HG03571 (cell line): ENCODE measurements around the gene CLEC16A.
"Not testable (repeated sequence)": the region's sequence is repeated elsewhere in the genome, so short reads cannot be mapped to it uniquely, and the experiment has no call there.

ENCODE experiments used
- ATAC-seq: cut with Tn5 transposase; IDR thresholded peaks from one replicate; pipeline ENCODE4 v1.9.1; 2021; ENCODE audit not compliant: unreplicated experiment

Gene CLEC16A

GRCh38 chr16:11208916-11209665, 264.7 kb downstream of the CLEC16A start:
- no peak for ATAC-seq

GRCh38 chr16:11210260-11210659, 265.9 kb downstream of the CLEC16A start:
- ATAC-seq, result no peak

GRCh38 chr16:11211061-11211976, 267.0 kb downstream of the CLEC16A start:
- ATAC-seq, result no peak

- ATAC-seq, result no peak
Measured at GRCh38 chr16:11211977-11212797, 267.8 kb downstream of the CLEC16A start.

- ATAC-seq, result no peak
Measured at GRCh38 chr16:11212798-11213196, 268.4 kb downstream of the CLEC16A start.

- no peak for ATAC-seq
Measured at GRCh38 chr16:11213373-11213772, 269.0 kb downstream of the CLEC16A start.

- ATAC-seq, result no peak
Measured at GRCh38 chr16:11213799-11214198, 269.4 kb downstream of the CLEC16A start.

- ATAC-seq, result no peak
Measured at GRCh38 chr16:11215935-11216556, 271.7 kb downstream of the CLEC16A start.

- ATAC-seq, result no peak
Measured at GRCh38 chr16:11217651-11218603, 273.6 kb downstream of the CLEC16A start.

GRCh38 chr16:11218604-11218962, 274.2 kb downstream of the CLEC16A start:
- no peak for ATAC-seq

- no peak for ATAC-seq
Measured at GRCh38 chr16:11219178-11219577, 274.8 kb downstream of the CLEC16A start.

GRCh38 chr16:11220507-11220906, 276.1 kb downstream of the CLEC16A start:
- ATAC-seq, result not testable (repeated sequence)

GRCh38 chr16:11224096-11224893, 279.9 kb downstream of the CLEC16A start:
- ATAC-seq, result peak; percentile 50

GRCh38 chr16:11224894-11225676, 280.7 kb downstream of the CLEC16A start:
- peak; percentile 81 for ATAC-seq

- no peak for ATAC-seq
Measured at GRCh38 chr16:11225677-11226549, 281.5 kb downstream of the CLEC16A start.

- no peak for ATAC-seq
Measured at GRCh38 chr16:11229432-11229831, 285.1 kb downstream of the CLEC16A start.

GRCh38 chr16:11229906-11230305, 285.5 kb downstream of the CLEC16A start:
- no peak for ATAC-seq
